ENCODE data around the gene BTBD10.

Gene BTBD10

DNA sequence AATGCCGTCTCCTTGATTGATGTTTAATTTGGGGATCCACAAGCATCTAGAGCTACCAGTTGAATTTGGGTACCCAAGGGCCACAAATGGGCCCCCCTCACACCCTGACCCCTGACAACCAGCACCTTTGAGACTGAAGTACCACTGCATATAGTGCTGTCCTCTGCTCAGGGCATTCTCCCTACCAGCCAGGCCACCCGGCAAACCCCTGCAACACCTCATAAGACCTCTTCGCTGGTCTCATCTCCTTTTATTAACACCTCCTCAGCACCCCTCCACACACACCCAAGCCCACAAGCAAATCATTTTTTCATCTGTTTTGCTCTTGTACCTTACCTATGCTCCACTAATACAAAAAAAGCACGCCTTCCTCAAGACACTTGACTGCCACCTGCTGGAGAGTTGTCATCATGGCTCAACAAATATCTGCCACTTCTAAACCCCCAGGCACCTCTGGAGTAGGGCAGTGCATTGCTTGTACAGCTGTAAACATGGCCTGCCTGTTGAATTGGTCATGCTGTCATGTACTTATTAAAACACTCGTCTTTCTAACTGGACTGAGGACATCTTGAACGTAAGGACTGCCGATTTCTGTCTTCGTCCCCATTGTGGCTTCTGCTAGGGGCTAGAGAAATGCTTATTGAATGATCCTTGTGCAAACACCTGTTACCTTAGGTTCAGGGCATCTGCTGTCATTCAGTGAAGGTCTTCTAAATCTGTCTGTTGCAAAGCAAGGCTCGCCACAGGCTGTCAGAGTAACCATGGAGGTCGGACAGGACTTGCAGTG lies 118.9 kb downstream of the BTBD10 start:
- TF ChIP-seq GATA3 (IDR thresholded peaks at IDR 0.05; ENCODE audit: low read depth, low read length) (no peak), GATA2 (IDR thresholded peaks at IDR 0.05; ENCODE audit: low read depth, low read length) (no peak)

DNA sequence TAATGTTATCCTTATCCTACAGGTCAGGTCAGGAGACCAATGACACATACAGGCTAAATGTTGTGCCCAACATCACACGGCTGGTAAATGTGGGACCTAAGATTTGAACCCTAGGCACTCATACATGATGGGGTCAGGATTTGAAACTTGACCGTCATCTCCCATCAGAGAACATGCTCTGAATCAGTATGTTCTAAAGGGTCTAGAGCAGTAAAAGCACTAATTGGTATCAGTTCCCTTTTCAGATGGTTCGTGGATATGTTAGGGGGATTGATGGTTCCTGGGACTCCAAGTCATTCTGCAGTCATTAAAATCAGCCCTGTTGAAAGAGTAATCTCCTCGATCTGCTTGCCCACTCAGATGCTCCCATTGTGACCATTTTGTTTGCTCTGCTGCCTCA lies 120.0 kb downstream of the BTBD10 start:
- no peak for TF ChIP-seq GATA3 (IDR thresholded peaks at IDR 0.05; ENCODE audit: low read depth, low read length)
- TF ChIP-seq GATA2 (IDR thresholded peaks at IDR 0.05; ENCODE audit: low read depth, low read length) = peak; percentile 32; the same call in 1 of the 2 replicates

DNA sequence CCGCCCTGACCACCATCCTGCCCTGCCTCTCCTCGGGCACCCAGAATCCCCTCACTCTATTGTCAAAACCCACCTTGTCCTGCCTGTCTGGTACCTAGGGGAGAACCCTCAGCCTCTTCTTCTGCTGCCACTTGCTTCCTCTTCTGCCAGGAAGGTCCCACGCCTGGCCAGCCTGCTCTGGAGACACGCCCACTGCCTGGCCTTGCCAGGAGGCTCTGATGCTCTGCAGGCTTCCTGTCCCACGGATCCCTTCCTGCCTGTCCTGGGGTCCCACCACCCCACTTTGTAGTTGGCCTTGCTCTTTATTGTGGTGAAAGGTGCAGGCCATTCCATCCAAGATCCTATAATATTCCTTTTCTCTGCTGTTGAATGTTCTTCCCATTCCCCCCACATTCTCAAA lies 122.0 kb downstream of the BTBD10 start:
- TF ChIP-seq GATA2 (IDR thresholded peaks at IDR 0.05; ENCODE audit: low read depth, low read length) = no peak
- TF ChIP-seq GATA3 (IDR thresholded peaks at IDR 0.05; ENCODE audit: low read depth, low read length) = no peak

DNA sequence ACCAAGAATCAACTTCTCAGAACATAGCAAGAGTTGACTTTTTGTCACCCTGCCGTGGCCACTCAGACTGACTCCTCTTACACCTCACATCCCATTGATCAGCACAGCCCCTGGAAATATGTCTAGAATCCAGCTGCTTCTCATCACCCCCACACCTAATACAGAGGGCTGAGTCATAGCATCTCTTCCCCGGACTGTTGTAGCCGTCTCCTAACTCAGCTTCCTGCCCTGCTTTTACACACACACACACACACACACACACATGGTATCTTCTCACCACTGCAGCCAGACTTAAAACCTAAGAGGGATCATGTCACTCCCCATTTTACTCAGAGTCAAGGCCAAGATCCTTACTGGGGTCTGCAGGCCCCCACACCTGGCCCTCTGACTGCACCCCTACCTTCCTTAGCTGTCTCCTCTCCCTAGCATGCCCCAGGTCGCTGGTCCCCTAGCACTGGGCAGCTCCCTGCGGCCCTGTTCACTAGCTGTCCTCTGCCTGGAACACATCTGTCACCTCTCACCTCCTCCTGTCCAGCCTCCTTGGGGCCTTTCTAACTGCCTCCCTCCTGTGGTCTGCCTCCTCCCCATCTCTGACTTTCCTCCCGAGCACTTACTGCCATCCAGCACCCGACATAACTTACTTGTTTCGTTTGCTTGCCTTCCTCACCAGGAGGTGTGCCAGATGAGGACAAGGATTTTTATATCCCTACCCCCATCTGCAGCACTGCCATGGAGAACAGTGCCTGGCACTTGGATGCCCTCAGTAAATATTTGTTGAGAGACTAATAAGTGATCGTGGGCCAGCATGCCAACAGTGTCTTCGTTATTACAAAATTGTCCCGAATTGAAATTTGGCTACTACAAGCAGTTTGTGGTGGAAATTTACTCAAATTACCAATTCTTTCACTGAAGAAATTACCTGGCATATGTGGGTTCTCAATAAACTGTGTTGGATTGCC lies 123.5 kb downstream of the BTBD10 start:
- TF ChIP-seq GATA3 (IDR thresholded peaks at IDR 0.05; ENCODE audit: low read depth, low read length) = no peak
- no peak for TF ChIP-seq GATA2 (IDR thresholded peaks at IDR 0.05; ENCODE audit: low read depth, low read length)

DNA sequence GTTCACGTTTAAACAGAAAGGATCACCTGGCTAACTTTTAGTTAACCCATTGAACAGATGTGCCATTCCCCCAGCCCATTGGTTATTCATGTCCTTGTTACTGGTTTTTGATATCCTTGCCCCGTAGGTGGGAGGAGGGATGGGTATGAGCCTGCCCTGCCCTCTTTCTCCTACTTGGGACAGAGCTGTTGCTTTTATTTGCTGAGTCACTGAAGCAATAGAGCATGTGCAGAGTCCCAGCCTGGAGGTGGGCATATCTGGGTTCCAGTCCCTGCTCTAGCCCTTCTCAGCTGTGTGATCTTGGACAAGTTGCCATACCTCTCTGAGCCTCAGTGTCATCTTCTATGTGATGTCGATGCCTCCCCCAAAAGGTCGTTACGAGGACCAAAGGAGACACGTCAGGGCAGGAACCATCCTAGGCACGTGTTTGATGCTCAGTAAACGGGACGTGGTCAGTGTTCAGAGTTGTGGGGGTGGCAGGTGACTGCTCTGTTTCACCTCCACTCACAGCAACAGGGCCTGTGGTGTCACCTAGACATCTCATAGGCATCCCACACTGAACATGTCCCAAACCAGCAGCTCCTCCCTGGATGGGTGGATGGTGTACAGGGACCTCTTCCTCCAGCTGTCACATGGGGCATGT lies 124.5 kb downstream of the BTBD10 start:
- TF ChIP-seq GATA2 (IDR thresholded peaks at IDR 0.05; ENCODE audit: low read depth, low read length) (no peak), GATA3 (IDR thresholded peaks at IDR 0.05; ENCODE audit: low read depth, low read length) (no peak)

DNA sequence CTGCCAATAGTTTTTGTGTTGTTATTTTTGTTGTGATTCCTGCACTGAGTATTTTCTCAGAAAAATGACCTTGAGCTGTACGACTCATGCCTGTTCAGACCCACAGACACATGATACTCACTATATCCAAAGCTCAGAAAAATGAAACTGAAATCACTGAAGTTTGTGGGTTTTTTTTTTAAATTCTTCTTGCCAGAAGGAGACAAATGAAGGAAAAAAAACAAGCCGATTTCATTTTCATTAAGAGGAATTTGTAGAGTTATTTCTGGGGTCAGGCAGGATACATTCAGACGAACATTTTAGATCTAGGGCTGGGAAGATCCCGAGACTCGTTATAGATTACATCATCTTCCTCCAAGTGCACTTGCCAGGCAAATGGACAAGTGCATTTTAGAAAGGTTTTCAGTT lies 125.0 kb downstream of the BTBD10 start:
- TF ChIP-seq GATA2 (IDR thresholded peaks at IDR 0.05; ENCODE audit: low read depth, low read length) = no peak
- no peak for TF ChIP-seq GATA3 (IDR thresholded peaks at IDR 0.05; ENCODE audit: low read depth, low read length)
